Loucy (cell line): ENCODE measurements around the gene MAML3.

Source experiments
- H2AFZ ChIP-seq: fragments of 200-600 bp; sonication (generic); 2 replicates; pipeline ENCODE4 v1.6.0; 2016; ENCODE audit warnings: antibody characterized with exemption, mild to moderate bottlenecking, low read length, moderate library complexity
- H3F3A ChIP-seq: fragments of 200-600 bp; 2 replicates; pipeline ENCODE4 v1.6.0; 2016; ENCODE audit warnings: antibody characterized with exemption, low read depth, mild to moderate bottlenecking
- H3K27me3 ChIP-seq: fragments of 200-600 bp; sonication (generic); 2 replicates; pipeline ENCODE4 v1.6.1; 2014; ENCODE audit warnings: low read length, mild to moderate bottlenecking; ENCODE audit not compliant: insufficient read depth, poor library complexity, severe bottlenecking
- H3K36me3 ChIP-seq: fragments of 200-600 bp; sonication (generic); 2 replicates; pipeline ENCODE4 v1.6.1; 2016; ENCODE audit warnings: low read length; ENCODE audit not compliant: insufficient read depth
- H3K4me1 ChIP-seq: fragments of 200-600 bp; sonication (generic); 2 replicates; pipeline ENCODE4 v1.5.1; 2014; ENCODE audit warnings: low read length, mild to moderate bottlenecking; ENCODE audit not compliant: insufficient read depth, poor library complexity, severe bottlenecking
- H3K4me2 ChIP-seq: fragments of 200-600 bp; sonication (generic); 2 replicates; pipeline ENCODE4 v1.6.0; 2014; ENCODE audit warnings: antibody characterized with exemption, low read length, low read depth, mild to moderate bottlenecking; ENCODE audit not compliant: poor library complexity, severe bottlenecking
- H3K4me3 ChIP-seq: fragments of 200-600 bp; sonication (generic); 2 replicates; pipeline ENCODE4 v1.5.1; 2014; ENCODE audit warnings: low read length, mild to moderate bottlenecking, mixed read lengths; ENCODE audit not compliant: poor library complexity, severe bottlenecking
- H3K79me2 ChIP-seq: fragments of 200-600 bp; sonication (generic); 2 replicates; pipeline ENCODE4 v1.6.1; 2014; ENCODE audit warnings: low read length; ENCODE audit not compliant: insufficient read depth
- H3K9ac ChIP-seq: fragments of 200-600 bp; sonication (generic); 2 replicates; pipeline ENCODE4 v1.6.0; 2014; ENCODE audit warnings: mild to moderate bottlenecking, low read depth, low read length, moderate library complexity; ENCODE audit not compliant: poor library complexity, severe bottlenecking
- H3K9me2 ChIP-seq: fragments of 200-600 bp; sonication (generic); replicated peaks from 2 replicates; pipeline ENCODE4 v1.6.1; 2016; ENCODE audit warnings: low read depth, low read length, mixed read lengths
- H3K9me3 ChIP-seq: fragments of 200-600 bp; sonication (generic); 2 replicates; pipeline ENCODE4 v1.6.1; 2014; ENCODE audit warnings: mild to moderate bottlenecking, antibody characterized with exemption, low read length, low read depth; ENCODE audit not compliant: insufficient read depth
- H4K20me1 ChIP-seq: fragments of 200-600 bp; sonication (generic); 2 replicates; pipeline ENCODE4 v1.6.0; 2014; ENCODE audit warnings: antibody characterized with exemption, low read length, mild to moderate bottlenecking; ENCODE audit not compliant: insufficient read depth, poor library complexity, severe bottlenecking
- EZH2phosphoT487 ChIP-seq: fragments of 200-600 bp; IDR thresholded peaks from 2 replicates; pipeline ENCODE4 v1.6.1; 2018; ENCODE audit warnings: antibody characterized with exemption, mild to moderate bottlenecking, moderate library complexity, borderline replicate concordance
- TF ChIP-seq, protein P1 (sequence below): fragments of 200-600 bp; sonication (generic); conservative IDR thresholded peaks from 2 replicates; pipeline ENCODE4 v1.5.1; 2014; ENCODE audit warnings: mild to moderate bottlenecking, antibody characterized with exemption, low read length

The MAML3 gene

GRCh38 chr4:140004922-140005627 is 148.9 kb downstream of the MAML3 start:
- H3K79me2 ChIP-seq: peaks cover 60% of the 10 kb centered on the region
- no peak overlapping the region for H3K9ac ChIP-seq
- H3K27me3 ChIP-seq: no peaks in the 10 kb centered on the region
- peak overlapping the region; percentile 37 for H3K4me2 ChIP-seq
- H4K20me1 ChIP-seq: peaks cover 4% of the 10 kb centered on the region
- H3K36me3 ChIP-seq: no peaks in the 10 kb centered on the region
- TF ChIP-seq EZH2phosphoT487: no peak
- TF ChIP-seq, protein P1, sequence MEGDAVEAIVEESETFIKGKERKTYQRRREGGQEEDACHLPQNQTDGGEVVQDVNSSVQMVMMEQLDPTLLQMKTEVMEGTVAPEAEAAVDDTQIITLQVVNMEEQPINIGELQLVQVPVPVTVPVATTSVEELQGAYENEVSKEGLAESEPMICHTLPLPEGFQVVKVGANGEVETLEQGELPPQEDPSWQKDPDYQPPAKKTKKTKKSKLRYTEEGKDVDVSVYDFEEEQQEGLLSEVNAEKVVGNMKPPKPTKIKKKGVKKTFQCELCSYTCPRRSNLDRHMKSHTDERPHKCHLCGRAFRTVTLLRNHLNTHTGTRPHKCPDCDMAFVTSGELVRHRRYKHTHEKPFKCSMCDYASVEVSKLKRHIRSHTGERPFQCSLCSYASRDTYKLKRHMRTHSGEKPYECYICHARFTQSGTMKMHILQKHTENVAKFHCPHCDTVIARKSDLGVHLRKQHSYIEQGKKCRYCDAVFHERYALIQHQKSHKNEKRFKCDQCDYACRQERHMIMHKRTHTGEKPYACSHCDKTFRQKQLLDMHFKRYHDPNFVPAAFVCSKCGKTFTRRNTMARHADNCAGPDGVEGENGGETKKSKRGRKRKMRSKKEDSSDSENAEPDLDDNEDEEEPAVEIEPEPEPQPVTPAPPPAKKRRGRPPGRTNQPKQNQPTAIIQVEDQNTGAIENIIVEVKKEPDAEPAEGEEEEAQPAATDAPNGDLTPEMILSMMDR: no peak
- no peaks in the 10 kb centered on the region for H3K9me2 ChIP-seq
- no peaks in the 10 kb centered on the region for H3F3A ChIP-seq
- H3K4me1 ChIP-seq: peaks cover 12% of the 10 kb centered on the region
- no peak overlapping the region for H2AFZ ChIP-seq
- H3K4me3 ChIP-seq: no peak overlapping the region
- H3K9me3 ChIP-seq: no peaks in the 10 kb centered on the region

- Histone ChIP-seq H3K4me1 (peaks cover 12% of the 10 kb centered on the region), H3K4me3 (no peak overlapping the region), H3K9ac (no peak overlapping the region), H3K9me2 (no peaks in the 10 kb centered on the region), H3K36me3 (no peaks in the 10 kb centered on the region), H3K9me3 (no peaks in the 10 kb centered on the region), H3K79me2 (peaks cover 63% of the 10 kb centered on the region), H2AFZ (no peak overlapping the region), H3K4me2 (no peak overlapping the region), H3F3A (no peaks in the 10 kb centered on the region), H4K20me1 (peaks cover 4% of the 10 kb centered on the region), H3K27me3 (no peaks in the 10 kb centered on the region)
- TF ChIP-seq, protein P1: no peak
- no peak for TF ChIP-seq EZH2phosphoT487
Measured at GRCh38 chr4:140004549-140004895, 149.5 kb downstream of the MAML3 start.

- TF ChIP-seq, protein P1: no peak
- TF ChIP-seq EZH2phosphoT487: no peak
- Histone ChIP-seq H3K9me2 (no peaks in the 10 kb centered on the region), H3K4me1 (peaks cover 12% of the 10 kb centered on the region), H3K36me3 (no peaks in the 10 kb centered on the region), H3K4me2 (no peak overlapping the region), H3F3A (no peaks in the 10 kb centered on the region), H3K9ac (no peak overlapping the region), H3K4me3 (no peak overlapping the region), H4K20me1 (peaks cover 4% of the 10 kb centered on the region), H3K27me3 (no peaks in the 10 kb centered on the region), H2AFZ (no peak overlapping the region), H3K79me2 (peaks cover 65% of the 10 kb centered on the region), H3K9me3 (no peaks in the 10 kb centered on the region)
Measured at GRCh38 chr4:140003876-140004548, 150.0 kb downstream of the MAML3 start.
